ENCODE measurements around the gene SBSN. TPM values are rescaled to one million over a fixed set of nuclear protein-coding genes. Genes with fewer than 3 reads are reported as not detected.

The SBSN gene
- total and polyA plus RNA-seq, 9 of the 15 experiments (the other 6 are each of a cell fraction or from before 2014, with no cell fraction given), result 0.05 TPM; not detected in 8

DNA sequence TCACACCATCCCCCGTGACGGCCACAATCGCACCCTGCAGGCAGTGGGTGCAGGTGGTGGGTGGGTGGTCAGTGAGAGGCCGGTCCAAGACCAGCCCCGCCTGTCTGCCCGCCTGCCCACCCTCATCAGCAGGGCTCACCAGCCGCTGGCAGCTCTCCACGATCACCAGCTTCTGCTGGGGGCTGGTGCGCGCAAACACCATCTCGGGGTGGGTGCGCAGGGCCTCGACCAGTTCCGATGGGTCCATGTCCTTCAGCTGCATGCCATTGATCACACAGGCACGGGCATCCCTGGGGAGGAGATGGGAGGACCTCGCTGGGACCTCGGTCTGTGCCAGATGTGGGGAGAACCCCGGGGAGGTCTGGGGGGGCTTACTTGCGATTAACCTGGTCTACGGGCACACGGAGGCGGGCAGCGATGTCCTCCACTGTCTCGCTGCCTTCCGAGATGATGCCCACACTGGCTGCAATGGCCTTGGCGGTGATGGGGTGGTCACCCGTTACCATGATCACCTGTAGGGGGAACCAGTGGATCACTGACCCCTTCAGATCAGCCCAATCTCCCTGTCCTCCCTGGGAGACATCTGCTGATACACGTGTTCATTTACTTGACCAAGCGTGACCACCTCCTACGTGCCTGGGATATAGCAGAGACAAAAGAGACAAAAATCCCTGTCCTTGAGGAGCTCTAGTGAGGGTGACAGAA lies 27.3 kb upstream of the SBSN start (continued):
- TF ChIP-seq, protein P1, sequence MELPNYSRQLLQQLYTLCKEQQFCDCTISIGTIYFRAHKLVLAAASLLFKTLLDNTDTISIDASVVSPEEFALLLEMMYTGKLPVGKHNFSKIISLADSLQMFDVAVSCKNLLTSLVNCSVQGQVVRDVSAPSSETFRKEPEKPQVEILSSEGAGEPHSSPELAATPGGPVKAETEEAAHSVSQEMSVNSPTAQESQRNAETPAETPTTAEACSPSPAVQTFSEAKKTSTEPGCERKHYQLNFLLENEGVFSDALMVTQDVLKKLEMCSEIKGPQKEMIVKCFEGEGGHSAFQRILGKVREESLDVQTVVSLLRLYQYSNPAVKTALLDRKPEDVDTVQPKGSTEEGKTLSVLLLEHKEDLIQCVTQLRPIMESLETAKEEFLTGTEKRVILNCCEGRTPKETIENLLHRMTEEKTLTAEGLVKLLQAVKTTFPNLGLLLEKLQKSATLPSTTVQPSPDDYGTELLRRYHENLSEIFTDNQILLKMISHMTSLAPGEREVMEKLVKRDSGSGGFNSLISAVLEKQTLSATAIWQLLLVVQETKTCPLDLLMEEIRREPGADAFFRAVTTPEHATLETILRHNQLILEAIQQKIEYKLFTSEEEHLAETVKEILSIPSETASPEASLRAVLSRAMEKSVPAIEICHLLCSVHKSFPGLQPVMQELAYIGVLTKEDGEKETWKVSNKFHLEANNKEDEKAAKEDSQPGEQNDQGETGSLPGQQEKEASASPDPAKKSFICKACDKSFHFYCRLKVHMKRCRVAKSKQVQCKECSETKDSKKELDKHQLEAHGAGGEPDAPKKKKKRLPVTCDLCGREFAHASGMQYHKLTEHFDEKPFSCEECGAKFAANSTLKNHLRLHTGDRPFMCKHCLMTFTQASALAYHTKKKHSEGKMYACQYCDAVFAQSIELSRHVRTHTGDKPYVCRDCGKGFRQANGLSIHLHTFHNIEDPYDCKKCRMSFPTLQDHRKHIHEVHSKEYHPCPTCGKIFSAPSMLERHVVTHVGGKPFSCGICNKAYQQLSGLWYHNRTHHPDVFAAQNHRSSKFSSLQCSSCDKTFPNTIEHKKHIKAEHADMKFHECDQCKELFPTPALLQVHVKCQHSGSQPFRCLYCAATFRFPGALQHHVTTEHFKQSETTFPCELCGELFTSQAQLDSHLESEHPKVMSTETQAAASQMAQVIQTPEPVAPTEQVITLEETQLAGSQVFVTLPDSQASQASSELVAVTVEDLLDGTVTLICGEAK (IDR thresholded peaks at IDR 0.05), result no peak
- TF ChIP-seq, protein P1 (CRISPR knock-in tag; IDR thresholded peaks at IDR 0.05), result no peak
- no peak for TF ChIP-seq PRMT5 (CRISPR knock-in tag; IDR thresholded peaks at IDR 0.05)
- TF ChIP-seq VEZF1 (CRISPR knock-in tag; IDR thresholded peaks at IDR 0.05), result no peak
- TF ChIP-seq LEF1 (IDR thresholded peaks at IDR 0.05), result no peak
- TF ChIP-seq GABPA (tag; conservative IDR thresholded peaks at IDR 0.05; ENCODE audit: low read depth), result no peak
- TF ChIP-seq POLR2G (IDR thresholded peaks at IDR 0.05; ENCODE audit: low read depth, low read length), result no peak
- no peak for TF ChIP-seq ZNF175 (CRISPR knock-in tag; IDR thresholded peaks at IDR 0.05; ENCODE audit: low read depth)
- TF ChIP-seq MNT (conservative IDR thresholded peaks at IDR 0.05), result peak; percentile 41 to 72; a peak in 3 of 4 replicates
- TF ChIP-seq NCOA4 (IDR thresholded peaks at IDR 0.05; ENCODE audit: partially characterized antibody), result no peak
- no peak for TF ChIP-seq ILK (tag; IDR thresholded peaks at IDR 0.05; ENCODE audit: borderline replicate concordance, low read depth)
- no peak for TF ChIP-seq SOX6 (IDR thresholded peaks at IDR 0.05)
- TF ChIP-seq HMG20B (CRISPR knock-in tag; IDR thresholded peaks at IDR 0.05), result no peak
- TF ChIP-seq SMC3 (conservative IDR thresholded peaks at IDR 0.05; ENCODE audit: insufficient read depth, low read depth, low read length), result peak; percentile 37; the same call in 1 of the 2 replicates
- no peak for TF ChIP-seq PYGO2 (tag; IDR thresholded peaks at IDR 0.05)
- TF ChIP-seq GABPB2 (CRISPR knock-in tag; conservative IDR thresholded peaks at IDR 0.05), result no peak

Measured in K562 (cell line).